LNCAP (cell line): ENCODE data around the gene PCDHGA12.

Experiments used
- TF ChIP-seq, protein P1 (sequence below): fragments of 450-650 bp; IDR thresholded peaks from 2 replicates; pipeline ENCODE4 v1.5.1; 2017; ENCODE audit warnings: mild to moderate bottlenecking

PCDHGA12 gene

DNA sequence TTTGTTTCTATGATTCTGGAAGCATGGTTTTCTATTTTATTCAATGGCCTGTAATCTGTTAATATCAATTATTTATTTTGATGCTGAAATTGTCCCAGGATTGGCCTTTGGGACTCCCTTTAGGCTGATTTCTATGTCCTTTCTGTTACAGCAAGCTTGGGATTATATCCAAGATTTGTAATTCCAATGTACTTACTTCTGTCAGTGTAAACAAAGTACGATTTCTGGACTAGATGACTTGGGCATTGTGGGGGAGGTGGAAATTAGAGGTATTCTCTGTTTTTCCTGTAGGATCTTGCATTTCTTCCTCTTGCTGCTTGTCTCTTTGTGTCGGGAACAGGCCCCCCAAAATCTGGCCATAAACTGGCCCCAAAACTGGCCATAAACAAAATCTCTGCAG is 3.7 kb downstream of the PCDHGA12 start:
- TF ChIP-seq, protein P1, sequence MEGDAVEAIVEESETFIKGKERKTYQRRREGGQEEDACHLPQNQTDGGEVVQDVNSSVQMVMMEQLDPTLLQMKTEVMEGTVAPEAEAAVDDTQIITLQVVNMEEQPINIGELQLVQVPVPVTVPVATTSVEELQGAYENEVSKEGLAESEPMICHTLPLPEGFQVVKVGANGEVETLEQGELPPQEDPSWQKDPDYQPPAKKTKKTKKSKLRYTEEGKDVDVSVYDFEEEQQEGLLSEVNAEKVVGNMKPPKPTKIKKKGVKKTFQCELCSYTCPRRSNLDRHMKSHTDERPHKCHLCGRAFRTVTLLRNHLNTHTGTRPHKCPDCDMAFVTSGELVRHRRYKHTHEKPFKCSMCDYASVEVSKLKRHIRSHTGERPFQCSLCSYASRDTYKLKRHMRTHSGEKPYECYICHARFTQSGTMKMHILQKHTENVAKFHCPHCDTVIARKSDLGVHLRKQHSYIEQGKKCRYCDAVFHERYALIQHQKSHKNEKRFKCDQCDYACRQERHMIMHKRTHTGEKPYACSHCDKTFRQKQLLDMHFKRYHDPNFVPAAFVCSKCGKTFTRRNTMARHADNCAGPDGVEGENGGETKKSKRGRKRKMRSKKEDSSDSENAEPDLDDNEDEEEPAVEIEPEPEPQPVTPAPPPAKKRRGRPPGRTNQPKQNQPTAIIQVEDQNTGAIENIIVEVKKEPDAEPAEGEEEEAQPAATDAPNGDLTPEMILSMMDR, result no peak

DNA sequence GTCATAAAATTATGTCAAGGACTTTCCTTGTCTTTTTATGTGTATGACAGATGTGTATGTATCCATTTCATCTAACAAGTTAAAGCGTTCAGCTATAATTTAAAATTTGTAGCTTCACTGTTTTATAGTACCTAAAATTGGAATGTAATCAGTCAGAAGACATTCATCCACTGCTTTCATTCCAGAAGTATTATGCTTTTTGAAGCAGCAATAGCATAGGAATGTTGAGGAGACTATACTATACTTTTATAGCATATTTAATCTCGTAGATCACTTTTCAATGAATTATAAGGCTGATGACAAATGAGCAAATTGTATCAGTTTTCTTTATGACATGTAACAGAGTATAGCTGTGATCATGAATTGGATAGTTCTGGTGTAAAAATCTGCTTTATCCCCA is 6.9 kb downstream of the PCDHGA12 start:
- TF ChIP-seq, protein P1, result no peak

- TF ChIP-seq, protein P1, result no peak
Observed at GRCh38 chr5:141439411-141440141, 9.3 kb downstream of the PCDHGA12 start.

GRCh38 chr5:141440341-141440740 is 10.0 kb downstream of the PCDHGA12 start:
- TF ChIP-seq, protein P1, result no peak

DNA sequence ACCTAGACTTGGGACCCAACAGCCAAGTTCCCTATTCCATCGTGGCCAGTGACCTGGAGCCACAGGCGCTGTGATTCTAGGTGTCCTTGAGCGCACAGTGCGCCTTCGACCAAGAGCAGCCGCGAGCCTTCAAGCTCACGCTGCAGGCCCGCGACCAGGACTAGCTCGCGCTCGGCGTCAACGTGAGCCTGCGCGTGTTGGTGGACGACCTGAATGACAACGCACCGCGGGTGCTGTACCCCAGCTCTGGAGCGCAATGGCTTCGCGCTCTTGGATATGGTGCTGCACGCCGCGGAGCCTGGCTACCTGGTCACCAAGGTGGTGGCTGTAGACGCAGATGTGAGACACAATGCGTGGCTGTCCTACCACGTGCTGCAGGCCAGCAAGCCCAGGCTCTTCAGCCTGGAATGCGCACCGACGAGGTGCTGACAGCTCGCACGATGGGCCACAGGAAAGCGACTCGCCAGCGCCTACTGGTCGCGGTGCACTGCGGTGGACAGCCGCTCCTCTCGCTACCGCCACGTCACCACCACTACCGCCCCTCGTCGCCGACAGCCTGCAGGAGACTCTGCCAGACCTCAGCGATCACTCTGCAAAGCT is 11.4 kb downstream of the PCDHGA12 start:
- TF ChIP-seq, protein P1, result no peak

DNA sequence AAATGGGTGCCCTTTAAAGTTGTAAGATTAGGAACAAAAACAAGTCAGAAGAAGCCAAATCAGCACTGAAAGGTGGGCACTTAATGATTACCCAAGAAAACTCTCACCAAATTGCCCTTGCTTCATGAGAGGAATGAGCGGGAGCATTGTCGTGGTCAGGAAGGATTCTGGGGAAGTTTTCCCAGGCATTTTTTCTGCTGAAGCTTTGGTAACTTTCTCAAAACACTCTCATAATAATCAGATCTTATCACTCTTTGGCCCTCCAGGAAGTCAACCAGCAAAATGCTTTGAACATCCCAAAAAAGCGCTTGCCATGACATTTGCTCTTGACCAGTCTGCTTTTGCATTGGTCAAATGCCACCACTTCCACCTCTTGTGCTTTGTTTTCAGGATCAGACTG is 35.0 kb downstream of the PCDHGA12 start:
- TF ChIP-seq, protein P1, result no peak

DNA sequence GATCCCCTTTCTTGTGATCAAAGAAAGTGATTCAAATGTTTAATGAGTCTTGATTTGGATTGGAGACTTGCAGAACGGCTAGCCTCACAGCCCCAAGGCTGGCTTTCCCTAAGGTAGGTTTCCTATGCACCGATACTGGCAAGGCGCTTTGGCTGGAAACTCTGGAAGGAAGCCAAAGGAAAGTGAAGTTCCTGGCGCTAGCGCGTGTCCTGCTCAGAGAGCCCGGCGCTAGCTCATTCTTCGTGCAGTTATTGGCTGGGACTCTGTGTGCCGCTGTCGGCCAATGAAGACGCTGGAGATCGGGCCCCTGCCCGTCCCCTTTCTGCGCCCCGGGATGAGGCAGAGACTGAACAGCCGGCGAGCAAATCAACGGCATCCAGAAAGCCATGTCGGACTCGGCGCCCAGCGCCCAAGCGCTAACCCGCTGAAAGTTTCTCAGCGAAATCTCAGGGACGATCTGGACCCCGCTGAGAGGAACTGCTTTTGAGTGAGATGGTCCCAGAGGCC is 45.4 kb downstream of the PCDHGA12 start, which contains the start of gene PCDHGC3:
PCDHGC3 (plus strand) TSS at position 342 of the 507 bp plus-strand sequence; CDS start at position 493, 151 bp downstream.
- TF ChIP-seq, protein P1, result no peak
